Keratinocyte (primary cell): ENCODE measurements around the gene ANKS1B. TPM values are rescaled to one million over a fixed set of nuclear protein-coding genes. Genes with fewer than 3 reads are reported as not detected.

Experiments
- DNase-seq: peaks from one replicate; pipeline ENCODE4 v3.0.0-alpha.2; 2011; ENCODE audit warnings: low read depth, missing footprints, low spot score
- FAIRE-seq: peaks from 2 replicates; lab custom pipeline; 2011; peaks lifted over from hg19 to GRCh38; lab: Jason Lieb, UNC
- H2AFZ ChIP-seq: 2 replicates; pipeline ENCODE4 v1.6.0; 2012; ENCODE audit warnings: low read length, control low read depth, inconsistent platforms; ENCODE audit not compliant: control insufficient read depth
- H3K27ac ChIP-seq: 2 replicates; pipeline ENCODE4 v1.5.1; 2011; ENCODE audit warnings: low read length; ENCODE audit not compliant: control insufficient read depth, insufficient read depth
- H3K27me3 ChIP-seq: 3 replicates; pipeline ENCODE4 v1.6.0; 2011; ENCODE audit warnings: low read length; ENCODE audit not compliant: control insufficient read depth, insufficient read depth; ENCODE audit errors: extremely low read depth
- H3K36me3 ChIP-seq, 2 experiments: 2 replicates in 1 of 2; 3 replicates in 1 of 2; pipeline ENCODE4 v1.5.1; 2011; ENCODE audit warnings: low read length in 2 of 2, mild to moderate bottlenecking in 1 of 2; ENCODE audit not compliant: control insufficient read depth in 2 of 2, insufficient read depth in 2 of 2; ENCODE audit errors: extremely low read depth in 1 of 2
- H3K4me1 ChIP-seq: 3 replicates; pipeline ENCODE4 v1.5.1; 2011; ENCODE audit warnings: low read length; ENCODE audit not compliant: control insufficient read depth, insufficient read depth; ENCODE audit errors: extremely low read depth
- H3K4me2 ChIP-seq: 3 replicates; pipeline ENCODE4 v1.6.0; 2011; ENCODE audit warnings: low read depth, low read length; ENCODE audit not compliant: control insufficient read depth, insufficient read depth; ENCODE audit errors: extremely low read depth
- H3K4me3 ChIP-seq, 3 experiments: fragments of 200-600 bp in 1 of 3; sonication (generic) in 1 of 3; 2 replicates in 2 of 3; 3 replicates in 1 of 3; pipeline ENCODE4 v1.5.1; 2011 to 2016; ENCODE audit warnings: low read length in 3 of 3, mild to moderate bottlenecking in 3 of 3, control low read depth in 2 of 3, inconsistent platforms in 1 of 3, low read depth in 1 of 3, mixed read lengths in 1 of 3, mixed run types in 1 of 3, moderate library complexity in 1 of 3; ENCODE audit not compliant: control insufficient read depth in 2 of 3, insufficient read depth in 2 of 3; ENCODE audit errors: extremely low read depth in 1 of 3
- H3K79me2 ChIP-seq: 2 replicates; pipeline ENCODE4 v1.6.0; 2012; ENCODE audit warnings: low read length; ENCODE audit not compliant: control insufficient read depth, insufficient read depth
- H3K9ac ChIP-seq: 3 replicates; pipeline ENCODE4 v1.6.0; 2011; ENCODE audit warnings: low read length; ENCODE audit not compliant: control insufficient read depth, insufficient read depth; ENCODE audit errors: extremely low read depth
- H3K9me1 ChIP-seq: 3 replicates; pipeline ENCODE4 v1.6.0; 2011; ENCODE audit warnings: low read length; ENCODE audit not compliant: control insufficient read depth, insufficient read depth; ENCODE audit errors: extremely low read depth
- H3K9me3 ChIP-seq: 2 replicates; pipeline ENCODE4 v1.5.1; 2012; ENCODE audit warnings: low read depth, low read length; ENCODE audit not compliant: control insufficient read depth
- H4K20me1 ChIP-seq: 3 replicates; pipeline ENCODE4 v1.6.0; 2011; ENCODE audit warnings: low read length; ENCODE audit not compliant: control insufficient read depth, insufficient read depth; ENCODE audit errors: extremely low read depth
- CTCF ChIP-seq, 3 experiments: IDR thresholded peaks in 1 of 3; conservative IDR thresholded peaks in 1 of 3; optimal IDR thresholded peaks in 1 of 3; 2 replicates in 2 of 3; 3 replicates in 1 of 3; pipeline versions ENCODE3 to v1.5.1; 2011; ENCODE audit warnings: low read length in 3 of 3, mild to moderate bottlenecking in 3 of 3, moderate library complexity in 2 of 3, control low read depth in 1 of 3, inconsistent platforms in 1 of 3; ENCODE audit not compliant: insufficient read depth in 2 of 3; ENCODE audit errors: extremely low read depth in 1 of 3
- EZH2 ChIP-seq: IDR thresholded peaks from one replicate; pipeline ENCODE4 v1.6.1; 2012; ENCODE audit warnings: inconsistent platforms, mild to moderate bottlenecking, low read length, moderate library complexity
- dilution Hi-C: fragments of 300-500 bp; cut with MboI; formaldehyde crosslinking; loops from one replicate; pipeline ENCODE4 v1.7.0; 2020; ENCODE audit warnings: low sequenced_read_pairs; ENCODE audit not compliant: extremely low pct_ligation_motif_present
- polyA plus RNA-seq, 5 experiments: library from polyadenylated mRNA; depleted of rRNA in 3 of 5; stranded (reverse) in 3 of 5; stranded (forward) in 1 of 5; unstranded in 1 of 5; fragments of >200 nt; gene quantifications; 1 replicate in 1 of 5; 2 replicates in 3 of 5; 3 replicates in 1 of 5; pipeline versions ENCODE4 v1.2.1 to v1.2.3, GENCODE V29; 2011 to 2012; ENCODE audit warnings: missing spikeins in 2 of 5, low read depth in 1 of 5, low replicate concordance in 1 of 5

Gene ANKS1B
- polyA plus RNA-seq, 1 donor (not counting 4 experiments of a cell fraction or from before 2014, with no cell fraction given), result not detected

GRCh38 chr12:99549651-99550050, 435.1 kb downstream of the ANKS1B start:
- Histone ChIP-seq H3K9me1 (no peaks in the 10 kb centered on the region), H3K79me2 (no peaks in the 10 kb centered on the region), H2AFZ (no peak overlapping the region), H3K9ac (no peak overlapping the region), H3K4me2 (no peak overlapping the region), H3K27ac (no peak overlapping the region), H3K4me3 (no peak overlapping the region), H3K27me3 (no peaks in the 10 kb centered on the region), H3K36me3 (no peaks in the 10 kb centered on the region), H3K4me1 (no peaks in the 10 kb centered on the region), H3K9me3 (no peaks in the 10 kb centered on the region), H4K20me1 (no peaks in the 10 kb centered on the region)
- FAIRE-seq (no peak), DNase-seq (no peak)
- TF ChIP-seq CTCF (optimal IDR thresholded peaks at IDR 0.05 in 1 of 3, IDR thresholded peaks at IDR 0.05 in 1 of 3, conservative IDR thresholded peaks at IDR 0.05 in 1 of 3; ENCODE audit: extremely low read depth in 1 of 3, insufficient read depth in 2 of 3, low read length in 3 of 3) (no peak), EZH2 (no peak)
- dilution Hi-C loops, result no loop called here

- Histone ChIP-seq H3K27ac (no peak overlapping the region), H3K36me3 (no peaks in the 10 kb centered on the region), H3K9me1 (no peaks in the 10 kb centered on the region), H3K9me3 (no peaks in the 10 kb centered on the region), H3K9ac (no peak overlapping the region), H2AFZ (no peak overlapping the region), H4K20me1 (no peaks in the 10 kb centered on the region), H3K4me3 (no peak overlapping the region), H3K27me3 (no peaks in the 10 kb centered on the region), H3K79me2 (no peaks in the 10 kb centered on the region), H3K4me2 (no peak overlapping the region), H3K4me1 (no peaks in the 10 kb centered on the region)
- TF ChIP-seq CTCF (optimal IDR thresholded peaks at IDR 0.05 in 1 of 3, IDR thresholded peaks at IDR 0.05 in 1 of 3, conservative IDR thresholded peaks at IDR 0.05 in 1 of 3; ENCODE audit: extremely low read depth in 1 of 3, insufficient read depth in 2 of 3, low read length in 3 of 3) (no peak), EZH2 (no peak)
- dilution Hi-C loops, result no loop called here
- FAIRE-seq (no peak), DNase-seq (no peak)
These were observed 435.5 kb downstream of the ANKS1B start for GRCh38 chr12:99549196-99549595.
